Measurements from ENCODE around the gene TOR1AIP2.

TOR1AIP2 gene

DNA sequence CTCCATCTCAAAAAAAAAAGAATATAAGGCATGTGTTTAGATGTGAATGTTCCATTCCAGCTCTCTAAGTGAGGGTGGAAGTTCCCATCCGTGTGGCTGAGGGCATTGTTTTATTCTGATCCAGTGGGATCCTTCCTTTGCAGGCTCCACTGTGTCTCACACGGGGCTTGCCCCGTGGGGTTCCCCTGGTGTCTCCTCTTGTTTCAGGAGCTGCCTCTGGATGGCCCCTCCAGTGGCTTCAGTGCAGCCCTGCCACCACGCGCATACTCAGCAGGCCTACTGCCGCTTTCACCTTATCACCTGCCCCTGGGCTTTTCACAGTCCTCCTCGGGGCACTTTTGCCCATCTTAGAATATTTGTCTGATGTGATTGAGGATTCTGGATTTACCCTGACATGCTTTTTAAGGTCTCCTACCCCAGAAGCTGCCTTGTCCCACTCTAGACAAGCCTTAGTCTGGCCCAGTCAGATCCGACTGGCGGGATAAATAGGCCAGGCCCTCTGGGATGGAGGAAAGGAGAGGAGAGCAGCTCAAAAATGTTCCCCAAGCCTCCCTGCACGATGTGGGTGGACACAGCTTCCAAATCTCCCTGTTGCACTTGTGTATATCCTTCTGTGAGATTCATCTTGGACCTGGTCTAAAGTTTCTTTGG is 79.3 kb downstream of the TOR1AIP2 start:
- TF ChIP-seq, protein P1, sequence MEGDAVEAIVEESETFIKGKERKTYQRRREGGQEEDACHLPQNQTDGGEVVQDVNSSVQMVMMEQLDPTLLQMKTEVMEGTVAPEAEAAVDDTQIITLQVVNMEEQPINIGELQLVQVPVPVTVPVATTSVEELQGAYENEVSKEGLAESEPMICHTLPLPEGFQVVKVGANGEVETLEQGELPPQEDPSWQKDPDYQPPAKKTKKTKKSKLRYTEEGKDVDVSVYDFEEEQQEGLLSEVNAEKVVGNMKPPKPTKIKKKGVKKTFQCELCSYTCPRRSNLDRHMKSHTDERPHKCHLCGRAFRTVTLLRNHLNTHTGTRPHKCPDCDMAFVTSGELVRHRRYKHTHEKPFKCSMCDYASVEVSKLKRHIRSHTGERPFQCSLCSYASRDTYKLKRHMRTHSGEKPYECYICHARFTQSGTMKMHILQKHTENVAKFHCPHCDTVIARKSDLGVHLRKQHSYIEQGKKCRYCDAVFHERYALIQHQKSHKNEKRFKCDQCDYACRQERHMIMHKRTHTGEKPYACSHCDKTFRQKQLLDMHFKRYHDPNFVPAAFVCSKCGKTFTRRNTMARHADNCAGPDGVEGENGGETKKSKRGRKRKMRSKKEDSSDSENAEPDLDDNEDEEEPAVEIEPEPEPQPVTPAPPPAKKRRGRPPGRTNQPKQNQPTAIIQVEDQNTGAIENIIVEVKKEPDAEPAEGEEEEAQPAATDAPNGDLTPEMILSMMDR (IDR thresholded peaks at IDR 0.05; ENCODE audit: low read depth, low read length) = no peak
- H3K4me3 ChIP-seq (ENCODE audit: low read depth, low read length) = no peak overlapping the region
- in situ Hi-C loops (cut with HindIII; ENCODE audit: low sequenced_read_pairs) = no loop called here
- no peak for DNase-seq (ENCODE audit: low read depth, low spot score)

DNA sequence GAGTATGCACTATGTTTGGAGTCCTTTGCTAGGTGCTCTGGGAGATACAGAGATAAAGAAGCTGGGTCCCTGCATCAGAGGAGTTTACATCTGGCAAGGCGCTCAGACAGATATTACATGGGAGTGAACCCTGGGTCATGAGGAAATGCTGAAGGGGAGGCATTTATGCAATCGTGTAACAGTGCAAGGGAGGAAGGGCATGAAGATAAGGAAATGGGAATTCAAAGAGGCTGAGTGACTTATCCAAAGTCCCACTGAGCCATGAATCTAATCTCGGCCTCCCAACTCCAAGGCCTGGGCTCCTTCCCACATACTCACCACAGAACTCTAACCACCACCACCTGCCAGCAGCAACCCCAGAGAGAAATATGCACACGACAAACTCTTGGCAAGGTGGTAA is 82.9 kb downstream of the TOR1AIP2 start:
- TF ChIP-seq, protein P1 (IDR thresholded peaks at IDR 0.05; ENCODE audit: low read depth, low read length) = no peak
- H3K4me3 ChIP-seq (ENCODE audit: low read depth, low read length) = no peak overlapping the region
- peak; percentile 22 for DNase-seq (ENCODE audit: low read depth, low spot score)
- in situ Hi-C loops (cut with HindIII; ENCODE audit: low sequenced_read_pairs) = no loop called here

DNA sequence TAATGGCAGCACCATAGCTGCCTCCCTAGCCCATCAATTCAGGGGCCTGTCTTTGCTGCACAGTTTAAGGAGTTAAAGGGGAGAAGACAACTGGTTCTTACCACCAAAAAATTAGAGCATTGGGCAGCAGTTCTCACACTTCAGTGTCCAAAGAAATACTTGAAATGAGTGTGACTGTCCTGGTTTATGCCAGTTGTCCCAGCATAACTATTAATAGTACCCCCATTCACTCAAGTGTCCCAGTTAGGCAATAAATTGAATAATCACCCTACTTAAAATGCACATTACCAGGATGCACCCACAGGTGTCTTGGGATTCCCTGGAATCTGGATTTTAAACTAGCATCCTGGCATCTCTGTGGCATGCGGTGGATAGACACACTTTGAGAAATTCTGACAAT is 83.5 kb downstream of the TOR1AIP2 start:
- in situ Hi-C loops (cut with HindIII; ENCODE audit: low sequenced_read_pairs) = no loop called here
- TF ChIP-seq, protein P1 (IDR thresholded peaks at IDR 0.05; ENCODE audit: low read depth, low read length) = no peak

DNA sequence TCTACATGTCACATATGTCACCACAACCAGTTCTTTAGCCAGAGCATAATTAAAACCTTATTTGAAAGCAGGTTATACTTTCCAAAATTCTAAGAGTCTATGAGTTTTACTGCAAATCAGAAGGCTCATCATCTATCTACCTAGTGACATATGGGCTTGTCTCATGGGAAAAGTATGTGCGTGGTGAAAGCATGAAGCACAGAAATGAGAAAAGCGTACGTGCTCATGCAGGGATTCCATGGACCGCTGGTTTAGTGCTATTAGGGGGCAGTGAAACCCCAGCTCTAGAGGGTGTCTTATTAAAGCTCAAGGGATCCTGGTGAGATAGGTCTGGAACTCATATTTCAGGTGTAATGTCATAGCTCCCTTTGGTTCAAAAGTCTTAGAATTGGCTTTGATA is 84.3 kb downstream of the TOR1AIP2 start:
- H3K4me3 ChIP-seq (ENCODE audit: low read depth, low read length) = no peak overlapping the region
- TF ChIP-seq, protein P1 (IDR thresholded peaks at IDR 0.05; ENCODE audit: low read depth, low read length) = no peak
- in situ Hi-C loops (cut with HindIII; ENCODE audit: low sequenced_read_pairs) = no loop called here
- no peak for DNase-seq (ENCODE audit: low read depth, low spot score)

More for the DNA sequence above, 83.5 kb downstream of the TOR1AIP2 start:
- no peak overlapping the region for H3K4me3 ChIP-seq (ENCODE audit: low read depth, low read length)
- DNase-seq (ENCODE audit: low read depth, low spot score) = no peak
